ENCODE results near the gene APOF. TPM values are rescaled to one million over a fixed set of nuclear protein-coding genes. Genes with fewer than 3 reads are reported as not detected.

Gene APOF
- total RNA-seq, 1 donor from 2014 or later, result not detected

DNA sequence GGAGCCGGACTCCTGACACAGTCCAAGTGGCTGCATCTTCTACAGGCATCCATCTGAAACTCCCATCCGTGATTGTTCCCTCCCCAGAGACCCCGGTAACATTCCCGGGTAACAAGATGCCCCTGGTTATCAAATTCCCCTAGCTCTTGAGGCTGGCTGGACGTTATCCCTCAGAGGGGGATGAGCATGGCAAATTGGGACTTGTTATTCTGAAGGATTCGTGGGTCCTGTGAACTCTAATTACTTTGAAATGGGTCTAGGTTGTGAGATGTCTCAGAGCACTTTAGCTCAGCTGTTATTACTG lies 28.2 kb downstream of the APOF start:
- no peaks in the 10 kb centered on the region for H3K9me3 Mint-ChIP-seq

DNA sequence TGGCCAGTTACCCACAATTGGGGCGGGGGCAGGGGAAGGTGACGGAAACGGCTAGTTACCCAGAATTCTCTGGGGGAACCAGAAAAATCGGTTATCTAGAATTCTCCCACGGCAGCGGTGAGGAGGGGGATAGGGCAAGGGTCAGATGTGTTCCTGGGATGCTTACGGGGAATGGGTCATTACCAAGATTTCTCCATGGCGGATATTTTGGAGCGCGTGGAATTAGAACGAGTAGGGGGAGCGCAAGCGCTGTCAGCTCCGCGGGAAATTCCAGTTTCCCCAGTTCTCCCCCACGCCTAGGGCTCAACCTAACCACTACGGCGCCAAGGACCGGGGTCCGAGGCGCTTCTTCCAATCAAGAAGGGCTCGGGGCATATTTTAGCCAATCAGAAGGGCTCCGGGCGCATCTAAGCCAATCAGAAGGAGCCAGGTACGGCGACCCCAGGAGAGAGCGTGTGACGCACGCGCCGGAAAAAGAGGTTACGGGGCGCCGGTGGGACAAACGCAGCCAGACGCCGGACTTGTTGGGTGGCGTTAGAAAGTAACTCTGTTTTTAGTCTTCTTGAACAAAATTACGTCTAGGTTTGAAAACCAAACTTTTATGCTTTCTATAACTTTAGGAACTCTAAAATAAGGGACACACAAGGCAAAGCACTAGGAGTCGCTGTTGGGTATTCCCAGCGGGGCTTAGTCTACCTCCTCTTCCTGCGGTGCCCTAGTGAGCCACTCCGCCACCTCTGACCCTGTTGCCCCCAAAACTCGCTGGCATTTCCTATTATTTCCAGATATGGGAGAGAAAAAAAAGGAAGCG lies 28.8 kb downstream of the APOF start, which contains the start of gene PAN2:
TSS of gene PAN2 (minus strand) at position 322 of the 811 bp plus-strand sequence. CDS start 906 bp downstream, outside the sequence.
- Mint-ChIP-seq H3K4me1 (peaks cover 26% of the 10 kb centered on the region), H3K36me3 (ENCODE audit: low read depth) (no peaks in the 10 kb centered on the region), H3K4me3 (peak within 1 kb of the TSS; percentile 96), H3K9me3 (no peaks in the 10 kb centered on the region), H3K27me3 (ENCODE audit: low read depth) (no peaks in the 10 kb centered on the region), H3K27ac (ENCODE audit: unreplicated experiment) (peak within 1 kb of the TSS; percentile 89)
- DNase-seq (ENCODE audit: low read depth, low spot score), result peak; percentile 80
- TF ChIP-seq CTCF (conservative IDR thresholded peaks at IDR 0.05), result peak; percentile 77

More for the DNA sequence above, 28.2 kb downstream of the APOF start:
- no peak for DNase-seq (ENCODE audit: low read depth, low spot score)
- H3K27me3 Mint-ChIP-seq (ENCODE audit: low read depth), result no peaks in the 10 kb centered on the region
- H3K36me3 Mint-ChIP-seq (ENCODE audit: low read depth), result no peaks in the 10 kb centered on the region
- H3K4me3 Mint-ChIP-seq, result peak overlapping the region; percentile 96
- peaks cover 27% of the 10 kb centered on the region for H3K4me1 Mint-ChIP-seq
- no peak for TF ChIP-seq CTCF (conservative IDR thresholded peaks at IDR 0.05)
- H3K27ac Mint-ChIP-seq (ENCODE audit: unreplicated experiment), result peak overlapping the region; percentile 89

- Mint-ChIP-seq H3K4me3 (peak overlapping the region; percentile 96), H3K4me1 (peaks cover 22% of the 10 kb centered on the region), H3K27ac (ENCODE audit: unreplicated experiment) (peak overlapping the region; percentile 89), H3K9me3 (no peaks in the 10 kb centered on the region), H3K27me3 (ENCODE audit: low read depth) (no peaks in the 10 kb centered on the region), H3K36me3 (ENCODE audit: low read depth) (no peaks in the 10 kb centered on the region)
- TF ChIP-seq CTCF (conservative IDR thresholded peaks at IDR 0.05), result no peak
- DNase-seq (ENCODE audit: low read depth, low spot score), result no peak
Observed at GRCh38 chr12:56333197-56333678, 29.4 kb downstream of the APOF start.

DNA sequence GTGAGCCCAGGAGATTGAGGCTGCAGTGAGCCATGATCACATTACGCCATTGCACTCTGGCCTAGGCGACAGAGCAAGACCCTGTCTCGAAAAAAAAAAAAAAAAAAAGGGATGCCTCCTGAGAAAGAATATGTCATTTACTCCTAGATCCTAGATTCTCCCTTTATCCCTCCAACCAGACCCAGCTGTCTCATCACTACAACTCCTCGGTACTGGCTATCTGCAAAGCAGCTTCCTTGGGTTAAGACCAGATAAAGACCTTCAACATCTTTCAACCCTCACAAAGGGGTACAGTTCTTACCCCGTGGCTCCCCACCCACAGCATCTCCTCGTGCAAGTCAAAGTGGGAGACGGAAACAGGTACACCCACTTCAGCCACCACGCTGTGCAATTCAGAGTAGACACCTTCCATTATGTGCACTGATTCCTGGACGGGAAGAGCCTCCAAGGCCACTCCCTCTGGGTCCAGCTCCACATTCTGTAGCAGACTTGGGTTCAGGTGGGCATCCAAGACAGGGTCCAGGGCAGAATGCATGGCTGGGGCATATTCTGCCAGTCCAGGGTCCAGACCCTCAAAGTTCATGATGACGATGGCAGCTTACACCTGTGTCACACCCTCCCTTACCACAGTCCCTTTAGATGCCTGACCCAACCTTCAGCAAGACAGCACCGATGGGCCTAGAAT lies 30.0 kb downstream of the APOF start:
- Mint-ChIP-seq H3K4me1 (peaks cover 22% of the 10 kb centered on the region), H3K9me3 (no peaks in the 10 kb centered on the region), H3K27me3 (ENCODE audit: low read depth) (no peaks in the 10 kb centered on the region), H3K4me3 (peak overlapping the region; percentile 96), H3K27ac (ENCODE audit: unreplicated experiment) (no peak overlapping the region), H3K36me3 (ENCODE audit: low read depth) (no peaks in the 10 kb centered on the region)
- no peak for TF ChIP-seq CTCF (conservative IDR thresholded peaks at IDR 0.05)
- no peak for DNase-seq (ENCODE audit: low read depth, low spot score)

DNA sequence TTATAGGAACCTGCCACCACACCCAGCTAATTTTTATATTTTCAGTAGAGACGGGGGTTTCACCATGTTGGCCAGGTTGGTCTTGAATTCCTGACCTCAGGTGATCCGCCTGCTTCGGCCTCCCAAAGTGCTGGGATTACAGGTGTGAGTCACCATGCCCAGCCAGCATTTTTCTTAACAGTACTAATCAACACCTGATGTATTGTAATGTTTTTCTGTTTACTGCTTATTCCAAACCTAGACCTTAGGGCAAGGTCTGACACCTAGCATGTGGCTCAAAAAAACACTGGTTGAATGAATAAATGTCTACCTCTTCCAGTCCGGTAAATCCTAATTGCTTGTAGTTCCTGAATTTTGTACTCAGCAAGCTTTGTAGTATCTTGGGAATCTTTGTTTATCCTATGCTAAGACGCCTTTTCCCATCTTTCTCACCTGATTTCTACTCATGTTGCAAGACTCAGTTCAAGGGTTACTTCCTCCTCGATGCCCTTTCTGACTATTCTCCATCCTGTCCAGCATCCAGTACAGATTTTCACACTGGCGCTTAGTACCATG lies 31.6 kb downstream of the APOF start:
- peak overlapping the region; percentile 1 for H3K4me3 Mint-ChIP-seq
- H3K9me3 Mint-ChIP-seq, result no peaks in the 10 kb centered on the region
- no peaks in the 10 kb centered on the region for H3K27me3 Mint-ChIP-seq (ENCODE audit: low read depth)
- H3K27ac Mint-ChIP-seq (ENCODE audit: unreplicated experiment), result no peak overlapping the region
- H3K36me3 Mint-ChIP-seq (ENCODE audit: low read depth), result no peaks in the 10 kb centered on the region
- peaks cover 22% of the 10 kb centered on the region for H3K4me1 Mint-ChIP-seq
- DNase-seq (ENCODE audit: low read depth, low spot score), result no peak
- no peak for TF ChIP-seq CTCF (conservative IDR thresholded peaks at IDR 0.05)

Data from neural crest cell (in vitro differentiated cells).